CD1c-positive myeloid dendritic cell (primary cell): ENCODE data around the gene BPIFB6.

Experiments used
- DNase-seq: peaks from one replicate; pipeline ENCODE4 v3.0.0-alpha.2; 2016; ENCODE audit errors: extremely low spot score

The BPIFB6 gene

DNA sequence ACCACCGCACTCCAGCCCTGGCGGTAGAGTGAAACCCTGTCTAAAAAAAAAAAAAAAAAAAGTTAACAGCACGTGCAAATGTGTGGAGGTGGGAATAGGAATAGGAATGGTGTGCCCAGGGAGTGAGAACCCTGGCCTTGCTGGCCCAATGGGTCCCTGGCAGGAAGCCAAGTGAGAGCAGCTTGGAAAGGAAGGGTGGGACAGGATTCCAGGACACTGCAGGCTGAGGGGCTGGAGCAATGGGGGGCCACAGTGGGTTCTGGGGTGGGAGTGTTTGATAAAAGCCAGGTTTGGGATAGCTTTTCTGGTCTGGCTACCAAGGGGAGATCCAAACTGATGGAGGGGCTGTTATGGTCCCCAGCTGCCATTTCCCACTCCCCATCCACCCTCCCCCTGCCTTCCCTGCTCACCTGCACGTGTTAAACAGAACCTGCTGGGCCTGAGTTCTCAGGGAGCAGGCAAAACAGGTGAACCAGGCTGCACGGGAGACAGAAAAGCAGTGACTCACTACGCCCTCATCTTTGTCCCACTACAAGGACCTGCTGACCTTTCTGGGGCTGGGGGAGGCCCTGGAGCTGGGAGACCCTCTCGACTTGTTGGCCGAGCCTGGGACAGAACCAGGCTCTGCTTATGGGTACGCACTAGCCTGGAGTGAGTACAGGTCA lies 30.5 kb upstream of the BPIFB6 start:
- DNase-seq: no peak

DNA sequence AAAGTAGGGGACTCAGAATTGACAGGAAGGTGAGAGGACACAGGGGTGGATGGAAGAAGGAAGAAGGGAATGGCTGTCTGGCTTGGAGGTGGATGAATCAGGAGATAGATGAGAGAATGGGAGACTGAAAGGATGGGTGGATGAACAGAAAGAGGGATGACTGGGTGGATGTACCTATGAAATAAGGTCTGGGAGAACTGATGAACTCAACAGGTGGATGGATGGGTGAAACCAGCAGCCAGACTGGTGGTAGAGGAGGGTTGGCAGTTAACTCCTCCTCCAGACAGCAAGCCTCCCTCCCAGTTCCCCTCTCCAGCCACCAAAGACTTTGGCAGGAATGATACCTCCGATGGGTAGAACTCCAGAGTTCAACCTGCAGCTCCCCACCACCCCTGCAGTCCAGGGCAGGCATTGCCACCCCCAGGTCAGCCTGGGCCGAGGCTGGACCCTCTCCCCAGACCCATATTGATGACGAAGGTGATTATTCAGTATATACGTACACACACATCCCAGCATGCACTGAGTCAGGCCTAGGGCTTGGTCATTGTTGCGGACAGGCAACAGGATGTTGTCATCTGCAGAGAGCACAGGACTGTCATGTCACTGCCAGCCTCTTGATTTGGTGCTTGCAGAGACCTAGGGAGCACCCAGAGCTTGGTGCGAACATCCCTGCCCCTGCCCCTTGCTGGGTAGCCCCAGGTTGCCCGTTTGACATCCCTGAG lies 29.2 kb upstream of the BPIFB6 start:
- no peak for DNase-seq

DNA sequence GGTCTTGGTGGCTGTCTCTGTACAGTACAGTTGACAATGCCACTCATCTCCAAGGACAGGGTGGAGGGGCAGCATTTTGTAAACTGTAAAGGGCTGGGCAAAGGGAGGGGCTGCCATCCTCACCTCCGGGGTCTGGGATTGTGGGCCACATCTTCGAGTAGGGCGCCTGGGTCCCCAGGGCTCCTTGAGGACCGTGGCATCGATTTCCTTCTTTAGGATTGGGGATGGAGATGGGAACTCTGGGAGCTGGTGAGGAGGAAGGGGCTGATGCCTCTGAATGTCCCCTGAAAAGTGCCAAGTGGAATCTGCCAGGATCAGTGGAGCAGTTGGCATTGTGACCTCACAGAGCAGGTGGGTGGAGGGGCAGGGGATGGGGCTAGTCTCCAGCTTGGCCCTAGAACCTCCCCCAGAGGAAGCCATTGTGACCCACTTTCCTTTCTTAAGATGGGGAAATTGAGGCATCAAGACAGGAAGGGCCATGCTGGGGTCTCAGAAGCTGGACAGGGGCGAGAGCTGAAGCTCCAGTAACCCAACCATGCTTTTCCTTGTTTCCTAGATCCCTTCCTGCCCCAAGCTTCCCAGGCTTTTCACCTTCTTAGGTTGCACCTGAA lies 27.2 kb upstream of the BPIFB6 start, which contains the start of gene SUN5:
Gene SUN5, minus strand, starts transcription at position 293 of the 611 bp plus-strand sequence. Its CDS starts 93 bp downstream, at position 200.
- DNase-seq: no peak

DNA sequence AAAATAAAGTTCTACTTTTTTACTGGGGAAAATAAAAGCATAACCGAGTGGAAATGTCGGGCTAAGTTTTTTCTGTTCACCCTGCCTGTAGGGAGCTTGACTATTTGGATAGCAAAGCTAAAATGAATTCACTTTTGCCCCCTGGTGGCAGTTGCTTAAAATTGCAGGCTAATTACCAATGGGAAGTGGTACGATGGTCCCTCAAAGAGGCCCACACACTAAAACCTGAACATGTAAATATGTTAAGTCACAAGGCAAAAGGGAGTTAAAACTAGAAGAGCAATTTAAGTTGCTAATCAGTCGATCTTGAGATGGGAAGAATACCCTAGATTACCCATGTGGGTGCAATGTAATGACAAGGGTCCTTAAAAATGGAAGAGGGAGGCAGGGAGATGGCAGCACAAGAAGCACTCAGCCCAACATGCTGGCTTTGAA lies 26.3 kb upstream of the BPIFB6 start:
- DNase-seq: peak; percentile 70

DNA sequence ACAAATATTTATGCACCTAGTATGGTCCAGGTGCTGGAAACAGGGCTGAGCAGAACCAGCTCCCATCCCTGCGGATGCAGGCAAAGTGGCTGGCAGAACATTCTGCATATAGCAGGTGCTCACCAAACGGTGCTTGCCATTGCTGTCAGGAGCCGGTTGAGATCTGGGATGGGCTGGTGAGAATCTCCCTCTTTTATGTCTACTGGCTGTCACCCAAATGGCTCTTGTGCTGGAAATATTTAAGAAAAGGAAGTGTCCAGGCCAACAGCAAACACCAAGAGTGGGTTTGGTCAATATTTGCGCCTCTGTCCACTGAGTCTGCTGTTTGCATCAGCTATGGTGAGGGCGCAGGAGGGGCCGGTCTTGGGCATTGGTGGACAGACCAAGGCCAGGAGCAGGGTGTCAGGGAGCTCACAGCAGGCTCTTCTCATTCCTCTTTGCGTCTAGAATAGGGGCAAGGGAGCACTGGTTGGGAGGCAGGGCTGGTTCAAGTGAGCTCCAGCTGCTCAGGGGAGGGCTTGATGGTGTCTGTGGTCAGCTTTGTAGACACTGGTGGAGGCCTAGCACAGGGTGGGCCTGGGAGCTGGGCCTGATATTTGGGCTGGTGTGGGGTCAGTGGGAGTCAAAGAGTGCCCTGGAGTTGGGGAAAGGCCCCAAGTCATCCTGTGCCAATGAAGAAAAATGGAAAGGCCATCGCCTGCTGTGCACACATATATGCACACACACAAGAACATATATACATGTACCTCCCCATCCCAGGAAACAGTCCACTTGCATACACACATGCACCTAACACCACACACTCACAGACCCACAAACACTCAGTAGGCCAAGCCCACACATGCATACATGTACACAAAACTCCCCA lies 25.3 kb upstream of the BPIFB6 start:
- DNase-seq: no peak

DNA sequence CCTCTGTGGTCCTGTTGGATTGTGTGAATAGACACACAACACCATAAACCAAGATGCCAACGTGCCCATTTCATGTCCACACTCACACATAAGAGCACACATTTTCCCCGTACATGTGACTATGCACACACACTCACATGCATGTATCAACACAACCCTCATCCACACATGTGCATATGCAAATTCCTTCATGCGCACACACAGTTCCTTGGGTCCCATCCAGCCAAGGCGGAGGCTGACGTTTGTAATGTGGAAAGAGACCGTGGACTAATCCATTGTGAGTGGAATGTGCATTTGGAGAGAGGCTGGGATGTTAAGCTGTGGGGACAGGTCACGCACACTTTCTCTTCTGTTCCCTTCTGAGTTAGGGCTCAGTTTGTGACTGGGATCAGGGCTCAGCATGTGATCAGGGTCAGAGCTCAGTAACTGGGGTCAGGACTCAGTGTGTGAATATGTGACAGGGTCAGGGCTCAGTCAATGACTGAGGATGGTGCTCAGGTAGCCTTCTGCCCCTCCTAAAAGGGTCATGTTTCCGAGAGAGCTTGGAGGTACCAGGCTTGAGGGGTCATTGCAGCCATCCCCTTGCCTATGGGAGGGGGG lies 24.6 kb upstream of the BPIFB6 start:
- DNase-seq: no peak

DNA sequence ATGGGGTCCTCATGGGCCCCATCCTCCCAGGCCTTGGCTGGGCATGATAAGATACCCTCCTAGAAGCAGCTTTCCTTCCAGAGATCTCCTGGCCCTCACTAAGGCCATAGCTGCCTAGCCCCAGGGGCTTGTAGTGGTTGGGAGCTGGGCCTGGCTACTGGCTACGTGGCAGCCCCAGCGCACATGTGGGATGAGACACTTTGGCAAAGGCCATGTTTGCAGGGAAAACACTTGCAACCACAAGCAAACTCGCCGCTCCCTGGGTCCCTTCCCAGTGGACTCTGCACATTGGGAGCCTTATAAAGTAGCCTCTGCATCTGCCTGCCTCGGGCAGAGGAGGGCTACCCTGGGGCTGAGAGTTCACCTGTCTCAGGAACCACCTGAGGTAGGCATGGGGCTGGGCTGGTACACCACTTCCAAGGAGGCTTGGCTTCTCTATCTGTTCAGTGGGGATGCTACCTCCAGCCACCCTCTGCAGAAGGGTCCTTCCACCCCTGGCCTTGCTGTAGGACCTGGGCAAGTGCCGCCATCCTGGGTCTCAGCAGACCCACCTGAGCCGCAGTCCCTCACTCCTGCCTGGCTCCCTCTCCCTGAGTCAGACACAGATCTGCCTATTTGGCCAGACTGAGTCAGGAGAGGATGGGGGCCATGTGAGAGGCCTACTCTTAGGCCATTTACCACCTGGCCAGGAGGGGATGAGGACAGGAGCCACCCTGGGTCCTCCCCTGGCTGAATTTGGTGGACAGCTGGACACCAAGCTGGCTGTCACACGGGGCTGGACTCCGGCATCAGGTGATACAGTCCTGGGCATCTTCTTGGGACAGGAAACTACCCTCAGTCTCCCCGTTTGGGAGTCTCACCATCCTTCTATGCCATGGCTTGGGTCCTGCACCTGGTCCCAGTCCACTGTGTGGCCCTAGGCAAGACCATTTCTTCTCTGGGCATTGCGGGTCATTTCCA lies 23.8 kb upstream of the BPIFB6 start, which contains the start of gene BPIFB2:
Gene BPIFB2, plus strand, starts transcription at position 329 of the 960 bp plus-strand sequence. CDS start 871 bp downstream, outside the sequence.
- DNase-seq: no peak

DNA sequence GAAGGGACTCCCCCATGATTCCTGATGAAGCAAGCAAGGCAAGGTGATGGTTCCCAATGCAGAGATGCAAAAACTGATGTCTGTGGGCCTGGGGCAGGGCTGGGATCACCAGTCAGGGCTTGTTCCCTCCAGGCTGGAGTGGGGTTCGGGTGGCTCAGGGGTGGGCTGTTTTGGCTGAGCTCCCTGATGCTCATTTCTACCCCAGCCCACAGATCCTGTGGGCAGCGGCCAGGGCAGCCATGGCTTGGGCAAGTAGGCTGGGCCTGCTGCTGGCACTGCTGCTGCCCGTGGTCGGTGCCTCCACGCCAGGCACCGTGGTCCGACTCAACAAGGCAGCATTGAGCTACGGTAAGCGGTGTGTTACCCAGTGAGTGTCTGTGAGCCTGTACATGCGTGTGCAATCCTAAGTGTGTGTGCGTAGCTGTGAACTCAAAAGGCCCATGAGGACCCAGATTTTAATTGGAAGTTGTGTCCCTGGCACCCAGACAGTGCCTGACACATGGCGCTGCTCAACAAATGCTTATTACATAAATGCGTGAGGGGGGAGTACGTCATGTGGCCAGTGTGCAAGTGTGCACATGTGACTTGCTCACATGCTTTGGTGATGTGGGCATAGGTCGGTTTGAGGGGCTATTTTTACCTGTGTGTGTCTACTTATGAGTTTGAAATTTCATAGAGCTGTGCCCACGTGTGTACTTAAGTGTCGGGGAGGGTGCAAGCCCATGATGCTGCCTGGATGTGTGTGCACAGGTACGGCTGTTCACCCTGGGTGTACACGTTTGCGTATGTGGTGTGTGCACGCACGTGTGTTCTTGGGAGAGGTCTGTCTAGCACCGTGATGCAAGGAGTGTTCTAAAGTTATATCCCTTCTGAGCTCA lies 22.9 kb upstream of the BPIFB6 start:
- DNase-seq: no peak

DNA sequence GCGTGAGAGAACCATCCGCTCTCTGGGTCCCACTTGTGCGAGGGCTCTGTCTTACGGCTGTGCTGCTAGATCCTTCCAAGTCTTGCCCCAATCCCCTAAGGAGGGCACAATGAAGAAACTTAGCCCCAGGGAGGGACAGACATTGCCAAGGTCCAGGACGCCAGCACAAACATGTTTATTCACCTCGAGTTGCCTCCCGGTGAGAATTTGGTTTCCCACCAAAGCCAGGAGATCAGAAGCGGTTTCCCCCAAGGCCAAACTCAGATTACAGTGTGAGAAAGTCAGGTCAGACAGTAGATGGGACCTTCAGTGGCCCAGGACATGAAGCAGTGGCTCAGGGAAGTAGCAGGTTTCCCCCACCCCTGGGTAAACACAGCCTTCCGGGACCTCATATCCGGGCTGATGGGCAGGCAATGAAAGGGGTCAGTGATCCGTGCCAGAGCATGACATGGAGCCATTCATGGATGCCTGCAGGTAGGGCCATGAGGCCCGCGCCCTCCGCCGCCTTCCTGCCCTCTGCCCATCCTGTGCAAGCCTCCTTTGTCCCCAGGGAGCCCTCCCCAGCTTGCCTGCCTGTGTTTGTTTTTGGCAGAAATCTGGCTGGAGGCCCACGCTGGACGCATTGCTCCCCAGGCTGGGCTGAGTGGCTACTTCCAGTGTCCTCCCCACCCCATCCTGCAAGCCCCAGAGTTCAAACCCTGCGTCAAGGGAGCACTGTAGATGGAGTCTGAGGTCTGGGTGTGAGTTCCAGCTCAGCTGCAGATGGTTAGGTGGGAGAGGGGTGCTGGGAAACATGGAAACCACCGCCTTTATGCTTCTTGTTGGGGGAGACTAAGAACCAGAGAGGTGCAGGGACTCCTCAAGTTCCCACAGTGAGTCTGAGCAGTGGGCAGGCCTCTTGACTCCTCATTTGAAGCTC lies 22.0 kb upstream of the BPIFB6 start:
- no peak for DNase-seq

DNA sequence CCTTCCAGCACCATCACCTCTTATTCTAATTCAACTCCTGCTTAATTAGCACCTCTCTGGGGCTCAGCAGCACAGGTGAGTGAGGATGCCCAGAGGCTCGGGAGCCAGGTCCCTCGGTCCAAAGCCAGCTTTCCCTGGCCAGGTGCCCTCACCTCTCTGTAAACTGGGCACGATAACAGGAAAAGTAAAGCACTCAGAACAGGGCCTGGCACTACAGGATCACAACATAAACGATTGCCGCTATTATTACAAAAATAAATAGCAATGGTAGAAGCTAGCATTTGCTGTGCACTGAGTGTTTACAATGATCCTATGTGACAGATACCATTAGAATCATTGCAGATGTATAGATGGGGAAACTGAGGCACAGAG lies 21.3 kb upstream of the BPIFB6 start:
- no peak for DNase-seq

DNA sequence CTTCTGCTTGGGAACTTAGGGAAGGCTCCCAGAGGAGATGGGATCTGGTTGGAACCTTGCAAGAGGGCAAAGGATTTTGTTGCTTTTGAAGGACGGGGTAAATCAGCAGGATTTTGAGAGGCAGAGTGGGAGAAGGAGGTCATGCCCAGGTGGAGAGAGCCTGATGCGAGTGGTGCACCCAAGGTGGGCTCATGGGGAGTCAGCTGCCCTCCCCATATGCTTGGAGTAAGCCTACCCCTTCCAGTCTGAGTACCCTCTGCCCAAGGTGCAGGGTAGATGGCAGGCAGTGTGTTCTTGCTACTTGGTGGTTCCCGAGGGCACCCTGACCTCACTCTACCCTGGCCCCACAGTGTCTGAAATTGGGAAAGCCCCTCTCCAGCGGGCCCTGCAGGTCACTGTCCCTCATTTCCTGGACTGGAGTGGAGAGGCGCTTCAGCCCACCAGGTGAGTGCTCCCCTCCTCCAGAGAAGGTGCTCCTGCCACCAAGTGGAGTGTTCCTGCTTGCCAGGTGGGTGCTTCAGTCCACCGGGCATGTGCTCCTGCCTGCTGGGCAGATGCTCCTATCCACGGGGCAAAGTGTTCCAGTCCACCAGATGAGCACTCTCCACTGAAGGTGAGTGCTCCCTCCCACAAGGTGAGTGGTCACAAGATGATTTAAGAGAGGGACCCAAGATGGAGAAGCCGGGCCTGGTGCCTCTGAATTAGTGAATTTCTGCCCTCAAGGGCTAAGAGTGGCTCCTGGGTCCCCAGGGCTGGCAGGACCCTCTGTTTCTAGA lies 20.6 kb upstream of the BPIFB6 start:
- DNase-seq: no peak

DNA sequence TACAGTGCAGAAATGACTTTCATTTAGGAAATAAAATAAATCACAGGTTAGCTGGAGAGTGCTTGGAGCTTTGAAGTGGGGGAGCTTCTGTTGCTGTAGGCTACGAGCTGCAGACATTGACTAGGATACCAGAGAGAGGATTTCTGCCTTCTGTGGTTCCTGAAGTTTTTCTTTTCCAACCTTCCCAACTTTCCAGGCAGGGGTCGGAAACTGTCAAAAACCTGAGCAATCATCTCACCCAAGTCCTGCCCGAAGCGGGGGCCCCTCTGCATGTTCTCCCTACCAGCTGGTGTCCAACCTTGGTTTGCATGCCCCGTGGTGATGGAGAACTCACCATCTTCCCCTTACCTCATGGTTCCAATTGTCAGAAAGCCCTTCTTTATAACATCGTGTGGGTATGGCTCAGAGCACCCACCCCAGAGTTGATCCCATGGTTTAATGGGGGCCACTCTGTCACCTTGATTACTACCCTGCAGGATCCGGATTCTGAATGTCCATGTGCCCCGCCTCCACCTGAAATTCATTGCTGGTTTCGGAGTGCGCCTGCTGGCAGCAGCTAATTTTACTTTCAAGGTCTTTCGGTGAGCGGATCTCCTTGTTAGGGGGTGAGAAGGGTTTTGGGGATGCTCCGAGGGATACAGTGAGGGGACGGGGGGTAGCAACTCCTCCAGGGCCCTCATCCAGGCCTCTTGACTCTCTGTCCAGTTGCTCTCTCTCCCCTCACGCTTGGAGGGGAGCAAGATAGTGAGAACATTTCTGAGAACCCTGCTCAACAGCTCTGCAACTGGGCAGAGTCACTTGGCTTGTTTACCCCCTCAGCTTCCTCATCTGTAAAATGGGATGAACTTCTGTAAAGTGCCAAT lies 18.9 kb upstream of the BPIFB6 start:
- no peak for DNase-seq

DNA sequence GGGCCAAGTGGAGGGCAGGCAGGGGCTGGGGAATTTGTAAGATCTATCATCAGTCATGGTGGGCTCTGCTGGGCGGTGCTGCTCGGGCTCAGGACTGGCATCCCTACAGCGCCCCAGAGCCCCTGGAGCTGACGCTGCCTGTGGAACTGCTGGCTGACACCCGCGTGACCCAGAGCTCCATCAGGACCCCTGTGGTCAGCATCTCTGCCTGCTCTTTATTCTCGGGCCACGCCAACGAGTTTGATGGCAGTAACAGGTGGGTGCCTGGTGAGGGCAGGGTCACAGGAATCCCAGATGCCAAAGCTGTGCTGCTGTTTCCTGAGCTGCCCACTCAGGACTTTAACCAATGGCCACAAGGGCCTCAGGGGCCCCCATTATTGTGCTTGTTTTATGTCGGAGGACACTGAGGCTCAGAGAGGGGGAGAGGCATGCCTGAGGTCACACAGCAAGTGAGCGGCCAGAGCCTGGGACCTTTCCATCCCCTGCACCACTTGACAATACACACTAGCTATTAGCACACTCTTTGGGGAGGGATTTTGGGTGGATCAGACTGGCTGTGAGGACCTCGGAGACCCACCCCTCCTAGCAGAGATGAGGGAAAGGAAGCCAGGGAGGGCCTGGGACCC lies 17.6 kb upstream of the BPIFB6 start:
- DNase-seq: no peak

DNA sequence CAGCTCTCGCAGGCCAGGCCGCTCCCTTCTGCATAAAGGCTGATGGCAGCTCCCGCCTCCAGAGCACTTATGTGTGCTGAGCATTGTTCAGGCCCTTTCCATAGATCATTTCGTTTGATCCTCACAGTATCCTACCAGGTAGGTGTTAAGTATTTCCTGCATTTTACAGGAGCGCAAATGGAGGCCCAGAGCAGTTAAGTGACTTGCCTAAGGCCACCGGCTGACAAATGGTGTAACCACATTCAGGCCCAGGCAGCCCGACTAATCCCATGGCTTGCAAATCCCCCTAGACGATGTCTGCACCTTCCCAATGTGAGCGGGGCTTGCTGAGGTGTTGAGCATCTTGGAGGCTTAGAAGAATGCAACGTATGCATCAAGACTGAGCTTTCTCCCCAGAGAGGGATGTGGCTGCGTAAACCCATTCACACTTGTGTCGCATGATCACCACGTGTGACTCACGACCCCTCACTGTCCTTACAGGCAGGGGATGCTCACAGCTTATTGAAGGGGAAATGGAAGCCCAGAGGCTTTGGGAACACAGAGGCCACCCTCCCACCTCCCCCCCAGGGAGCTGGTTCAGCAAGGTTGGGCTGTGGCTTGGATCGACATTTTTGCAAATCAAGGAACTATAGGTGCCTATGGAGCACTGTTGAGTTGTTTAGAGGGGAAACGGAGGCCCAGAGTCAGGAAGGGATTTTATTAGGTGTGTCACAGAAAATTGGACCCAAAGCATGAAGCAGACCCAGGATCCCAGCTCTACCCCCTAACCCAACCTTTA lies 16.9 kb upstream of the BPIFB6 start:
- no peak for DNase-seq

DNA sequence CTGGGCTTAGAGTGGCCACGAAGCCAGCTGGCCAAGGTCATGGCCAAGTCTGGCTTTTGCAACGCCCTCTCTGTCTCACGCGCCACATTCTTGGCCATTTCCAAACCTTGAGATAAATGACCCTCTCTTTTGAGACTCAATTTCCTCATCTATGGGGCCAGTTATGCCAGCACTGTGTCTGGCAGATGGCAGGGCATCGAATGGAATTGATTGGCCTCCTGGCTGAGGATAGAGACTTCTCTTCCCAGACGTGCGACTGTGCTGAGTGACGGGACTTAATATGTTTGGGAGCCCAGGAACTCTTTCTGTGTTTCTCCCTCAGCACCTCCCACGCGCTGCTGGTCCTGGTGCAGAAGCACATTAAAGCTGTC lies 16.3 kb upstream of the BPIFB6 start:
- no peak for DNase-seq
